Omental fat pad (tissue), 4 donors: Measurements from ENCODE around the gene RAB3B. TPM values are rescaled to one million over a fixed set of nuclear protein-coding genes. Genes with fewer than 3 reads are reported as not detected.

Experiments used
- ATAC-seq: fragments of 150-250 bp; one replicate; pipeline ENCODE4 v1.9.1; 2016; ENCODE audit warnings: mild to moderate bottlenecking, moderate library complexity; ENCODE audit not compliant: low FRiP score
- DNase-seq: peaks from one replicate; pipeline ENCODE4 v3.0.0-alpha.2; 2019; ENCODE audit warnings: low spot score
- total RNA-seq, 4 donors: library from RNA; depleted of rRNA; stranded (reverse); fragments of >200 nt; gene quantifications; one replicate each; pipeline ENCODE4 v1.1.0, GENCODE V29; 2016
- TF ChIP-seq, protein P1 (sequence below), 3 donors: fragments of 450-650 bp; IDR thresholded peaks; one replicate each; pipeline ENCODE4 v1.5.1; 2016 to 2017; ENCODE audit warnings: antibody characterized with exemption in 3 of 3, mild to moderate bottlenecking in 3 of 3, moderate library complexity in 2 of 3

The RAB3B gene
- total RNA-seq, 4 donors from 2014 or later: under 0.01 to 0.12 (median under 0.01) TPM; not detected in 1

DNA sequence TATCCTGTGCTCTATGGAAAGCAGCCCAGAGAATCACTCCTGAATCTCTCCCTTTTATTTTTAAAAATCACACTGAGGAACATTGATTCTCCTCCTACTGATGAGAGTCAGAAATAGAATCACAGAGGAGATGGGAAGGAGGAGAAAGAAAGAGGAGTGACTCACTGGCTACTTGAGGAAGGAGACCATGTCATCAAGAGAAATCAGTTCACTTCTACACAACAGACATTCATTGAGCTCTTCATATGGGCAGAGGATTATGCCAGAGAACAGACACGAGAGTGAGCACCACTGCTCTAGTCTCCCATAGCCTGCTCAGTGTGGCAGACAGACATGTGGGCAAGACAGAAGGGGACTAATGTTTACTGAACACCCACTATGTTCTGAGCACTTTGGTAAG lies 44.2 kb downstream of the RAB3B start:
- TF ChIP-seq, protein P1, sequence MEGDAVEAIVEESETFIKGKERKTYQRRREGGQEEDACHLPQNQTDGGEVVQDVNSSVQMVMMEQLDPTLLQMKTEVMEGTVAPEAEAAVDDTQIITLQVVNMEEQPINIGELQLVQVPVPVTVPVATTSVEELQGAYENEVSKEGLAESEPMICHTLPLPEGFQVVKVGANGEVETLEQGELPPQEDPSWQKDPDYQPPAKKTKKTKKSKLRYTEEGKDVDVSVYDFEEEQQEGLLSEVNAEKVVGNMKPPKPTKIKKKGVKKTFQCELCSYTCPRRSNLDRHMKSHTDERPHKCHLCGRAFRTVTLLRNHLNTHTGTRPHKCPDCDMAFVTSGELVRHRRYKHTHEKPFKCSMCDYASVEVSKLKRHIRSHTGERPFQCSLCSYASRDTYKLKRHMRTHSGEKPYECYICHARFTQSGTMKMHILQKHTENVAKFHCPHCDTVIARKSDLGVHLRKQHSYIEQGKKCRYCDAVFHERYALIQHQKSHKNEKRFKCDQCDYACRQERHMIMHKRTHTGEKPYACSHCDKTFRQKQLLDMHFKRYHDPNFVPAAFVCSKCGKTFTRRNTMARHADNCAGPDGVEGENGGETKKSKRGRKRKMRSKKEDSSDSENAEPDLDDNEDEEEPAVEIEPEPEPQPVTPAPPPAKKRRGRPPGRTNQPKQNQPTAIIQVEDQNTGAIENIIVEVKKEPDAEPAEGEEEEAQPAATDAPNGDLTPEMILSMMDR (IDR thresholded peaks at IDR 0.05): no peak
- ATAC-seq (no peak), DNase-seq (no peak)

DNA sequence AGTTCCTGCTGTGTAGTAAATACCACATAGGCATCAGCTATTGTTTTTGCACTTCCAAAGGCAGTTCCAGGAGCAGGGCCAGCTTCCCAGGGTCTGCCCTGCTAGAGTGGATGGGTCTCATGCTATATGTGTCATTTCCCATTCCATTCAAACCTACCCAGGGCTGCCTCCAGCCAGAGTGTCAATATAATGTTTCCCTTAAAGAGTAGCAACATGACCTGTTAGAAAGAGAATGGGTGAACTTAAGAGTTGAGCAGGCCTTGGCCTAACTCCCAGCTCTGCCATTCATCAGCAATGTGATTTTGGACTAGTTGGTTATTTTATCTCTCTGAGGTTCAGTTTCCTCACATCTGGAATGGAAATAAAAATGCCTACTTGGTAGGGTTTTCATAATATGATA lies 44.9 kb downstream of the RAB3B start:
- ATAC-seq (no peak), DNase-seq (no peak)
- TF ChIP-seq, protein P1 (IDR thresholded peaks at IDR 0.05): no peak

DNA sequence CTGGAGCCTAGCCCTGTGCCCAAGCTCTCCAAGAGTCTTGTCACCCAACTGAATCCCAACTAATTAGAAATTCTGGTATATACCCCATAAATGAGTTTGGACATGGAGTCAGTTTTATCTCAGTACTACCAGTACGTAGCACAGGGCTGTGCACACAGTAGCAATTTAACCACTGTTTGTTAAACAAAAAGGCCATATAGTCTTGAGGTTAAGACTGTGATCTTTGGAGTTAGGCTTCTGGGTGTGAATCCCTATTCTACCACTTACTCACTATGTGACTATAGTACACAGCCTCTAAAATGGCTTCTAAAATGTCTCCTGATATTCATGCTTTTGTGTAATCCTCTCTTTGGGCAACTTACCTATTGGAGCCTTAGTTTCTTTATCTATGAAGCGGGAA lies 48.2 kb downstream of the RAB3B start:
- TF ChIP-seq, protein P1 (IDR thresholded peaks at IDR 0.05): no peak
- ATAC-seq: no peak
- DNase-seq: no peak

DNA sequence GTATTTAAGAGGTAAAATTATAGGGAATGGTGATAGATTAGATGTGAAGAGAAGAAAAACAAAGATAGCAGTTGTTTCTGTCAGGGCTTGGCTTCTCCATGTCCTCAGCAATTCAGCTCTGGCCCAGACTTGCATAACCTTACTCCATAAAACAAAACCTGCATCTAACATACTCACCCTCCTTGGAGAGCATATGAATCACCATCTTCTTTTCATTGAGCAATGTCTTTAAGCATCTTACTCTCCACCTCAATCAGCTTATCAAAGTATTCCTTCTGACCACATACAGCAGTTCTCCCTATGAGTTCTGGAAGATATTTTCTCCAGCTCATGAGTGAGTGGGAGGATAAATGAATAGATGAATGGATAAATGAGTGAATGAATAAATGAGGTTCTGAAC lies 49.0 kb downstream of the RAB3B start:
- DNase-seq (no peak), ATAC-seq (no peak)
- TF ChIP-seq, protein P1 (IDR thresholded peaks at IDR 0.05): no peak

DNA sequence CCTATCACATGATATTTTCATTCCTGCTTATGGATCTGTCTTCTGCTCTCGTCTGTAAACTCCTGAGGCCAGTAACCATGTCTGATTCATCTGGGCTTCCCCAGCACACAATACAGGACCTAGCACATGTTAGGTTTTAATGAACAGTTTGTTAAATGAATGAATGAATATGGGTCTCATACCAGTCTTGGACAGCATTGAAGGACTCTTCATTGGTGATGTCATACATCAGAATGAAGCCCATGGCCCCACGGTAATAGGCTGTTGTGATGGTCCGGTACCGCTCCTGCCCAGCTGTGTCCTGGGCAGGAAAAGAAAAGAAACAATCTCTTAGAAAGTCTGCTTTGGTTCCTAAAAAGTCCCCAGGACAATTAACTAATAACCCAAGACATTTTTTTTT lies 53.4 kb downstream of the RAB3B start:
- DNase-seq (no peak), ATAC-seq (no peak)
- TF ChIP-seq, protein P1 (IDR thresholded peaks at IDR 0.05): no peak

DNA sequence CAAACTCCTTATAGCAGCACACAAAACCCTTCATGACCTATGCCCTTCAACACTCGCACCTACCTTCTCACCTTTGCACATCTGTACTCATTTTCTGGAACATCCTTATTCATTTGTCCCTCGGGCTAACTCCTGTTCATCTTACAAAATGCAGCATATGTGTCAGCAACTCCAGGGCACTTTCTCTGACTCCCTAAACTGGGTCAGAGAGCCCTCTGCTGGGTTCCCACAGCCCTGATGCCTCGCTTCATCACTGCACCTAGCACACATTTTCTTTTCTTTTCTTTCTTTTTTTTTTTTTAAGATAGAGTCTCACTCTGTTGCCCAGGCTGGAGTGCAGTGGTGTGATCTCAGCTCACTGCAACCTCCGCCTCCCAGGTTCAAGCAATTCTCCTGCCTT lies 54.0 kb downstream of the RAB3B start:
- TF ChIP-seq, protein P1 (IDR thresholded peaks at IDR 0.05): no peak
- ATAC-seq: no peak
- DNase-seq: no peak

DNA sequence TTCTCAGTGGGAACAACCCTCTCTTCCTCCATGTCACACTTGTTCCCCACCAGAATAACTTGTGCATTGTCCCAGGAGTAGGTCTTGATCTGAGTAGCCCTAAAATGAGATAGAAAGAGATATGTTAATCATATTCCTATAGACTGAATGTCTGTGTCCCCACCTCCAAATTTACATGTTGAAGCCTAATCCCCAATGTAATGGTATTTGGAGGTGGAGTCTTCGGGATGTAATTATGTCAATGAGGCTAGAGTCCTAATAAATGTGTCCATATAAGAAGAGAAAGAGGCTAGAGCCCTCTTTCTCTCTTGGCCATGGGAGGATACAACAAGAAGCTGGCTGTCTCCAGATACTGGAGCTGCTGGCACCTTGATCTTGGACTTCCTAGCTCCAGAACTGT lies 57.2 kb downstream of the RAB3B start:
- TF ChIP-seq, protein P1 (IDR thresholded peaks at IDR 0.05): no peak
- no peak for ATAC-seq

More for the DNA sequence above, 57.2 kb downstream of the RAB3B start:
- DNase-seq: no peak
